ENCODE data around the gene SKOR1.
A peak's percentile ranks its signal among the peaks of the same experiment; 100 is the strongest.

Gene SKOR1

GRCh38 chr15:67879440-67880129, 54.3 kb downstream of the SKOR1 start:
- no peak overlapping the region for H3K4me3 ChIP-seq (ENCODE audit: low read depth, low read length)
- no peak for DNase-seq (ENCODE audit: low read depth)
- TF ChIP-seq CTCF (conservative IDR thresholded peaks at IDR 0.05; ENCODE audit: low read depth, low read length), result no peak

- peak; percentile 43 for DNase-seq (ENCODE audit: low read depth)
- H3K4me3 ChIP-seq (ENCODE audit: low read depth, low read length), result no peak overlapping the region
- TF ChIP-seq CTCF (conservative IDR thresholded peaks at IDR 0.05; ENCODE audit: low read depth, low read length), result no peak
Measured at GRCh38 chr15:67880651-67881182, 55.4 kb downstream of the SKOR1 start.

GRCh38 chr15:67882487-67883233, 57.4 kb downstream of the SKOR1 start:
- no peak overlapping the region for H3K4me3 ChIP-seq (ENCODE audit: low read depth, low read length)
- no peak for TF ChIP-seq CTCF (conservative IDR thresholded peaks at IDR 0.05; ENCODE audit: low read depth, low read length)
- DNase-seq (ENCODE audit: low read depth), result peak; percentile 42

GRCh38 chr15:67883234-67883773, 58.0 kb downstream of the SKOR1 start:
- H3K4me3 ChIP-seq (ENCODE audit: low read depth, low read length), result no peak overlapping the region
- no peak for TF ChIP-seq CTCF (conservative IDR thresholded peaks at IDR 0.05; ENCODE audit: low read depth, low read length)
- no peak for DNase-seq (ENCODE audit: low read depth)

- H3K4me3 ChIP-seq (ENCODE audit: low read depth, low read length), result no peak overlapping the region
- TF ChIP-seq CTCF (conservative IDR thresholded peaks at IDR 0.05; ENCODE audit: low read depth, low read length), result no peak
- DNase-seq (ENCODE audit: low read depth), result no peak
Measured at GRCh38 chr15:67884009-67884408, 58.7 kb downstream of the SKOR1 start.
